Activated CD8-positive, alpha-beta memory T cell treated with anti-CD3 and anti-CD28 coated beads for 1 hour (primary cell): ENCODE data around the gene TRIM65.

Experiments used
- DNase-seq, 2 donors: peaks; one replicate each; pipeline ENCODE4 v3.0.0-alpha.2; 2020; ENCODE audit warnings: low read depth in 1 of 2; ENCODE audit errors: extremely low read depth in 1 of 2

The TRIM65 gene

GRCh38 chr17:75839942-75840798, 56.6 kb downstream of the TRIM65 start:
- DNase-seq = no peak
